HCT116 (cell line): ENCODE measurements around the gene DNAH9. TPM values are rescaled to one million over a fixed set of nuclear protein-coding genes. Genes with fewer than 3 reads are reported as not detected.

ENCODE experiments used
- ATAC-seq: fragments of 200-7000 bp; cut with Tn5 transposase; 2 replicates; pipeline ENCODE4 v1.9.1; 2020; ENCODE audit warnings: mild to moderate bottlenecking, moderate library complexity
- BruUV-seq: library from RNA; stranded (reverse); fragments of 400-500 nt; replicated peaks from 2 replicates; lab custom pipeline; 2021; lab: Mats Ljungman, UMichigan
- CTCF ChIA-PET: fragments of 300-600 bp; sonication (Branson Sonifier 250); formaldehyde crosslinking; loops from one replicate; lab custom pipeline; 2021; ENCODE audit warnings: antibody characterized with exemption; lab: Charles Lee
- POLR2A ChIA-PET: fragments of 300-600, 350-600 bp; sonication (Branson Sonifier 250); formaldehyde crosslinking; loops from one replicate; lab custom pipeline; 2021; ENCODE audit warnings: antibody characterized with exemption; lab: Charles Lee
- RAD21 ChIA-PET, 2 experiments: fragments of 300-600 bp; sonication (Branson Sonifier 250); formaldehyde crosslinking; loops; one replicate each; lab custom pipeline; 2023; ENCODE audit warnings: low total read pairs in 2 of 2; ENCODE audit not compliant: uncharacterized antibody in 2 of 2, unreplicated experiment in 2 of 2, low non-redundant PET in 1 of 2; lab: Charles Lee
- DNase-seq: peaks from one replicate; pipeline ENCODE4 v3.0.0-alpha.2; 2010; ENCODE audit warnings: low read depth, low spot score
- H2AFZ ChIP-seq: fragments of 200-600 bp; shearing (Covaris generic), sonication (generic); 2 replicates; pipeline ENCODE4 v1.6.1; 2017; ENCODE audit warnings: low read depth, mixed run types, mixed read lengths, antibody characterized with exemption, low read length; ENCODE audit not compliant: poor library complexity, severe bottlenecking
- H3K27ac ChIP-seq: 2 replicates; pipeline ENCODE4 v1.5.1; 2012; ENCODE audit warnings: low read depth, low read length
- H3K27me3 ChIP-seq: fragments of 200-600 bp; sonication (generic); 2 replicates; pipeline ENCODE4 v1.6.1; 2016; ENCODE audit warnings: mixed run types, low read length, mixed read lengths; ENCODE audit not compliant: insufficient read depth
- H3K36me3 ChIP-seq, 2 experiments: fragments of 200-500 bp in 1 of 2; fragments of 200-600 bp in 1 of 2; sonication (Bioruptor generic) in 1 of 2; sonication (generic) in 1 of 2; 2 replicates each; pipeline versions ENCODE4 v1.5.1 to v1.6.1; 2014 to 2016; ENCODE audit warnings: low read length in 2 of 2, inconsistent platforms in 1 of 2, mixed read lengths in 1 of 2, mixed run types in 1 of 2; ENCODE audit not compliant: insufficient read depth in 2 of 2, control insufficient read depth in 1 of 2
- H3K4me1 ChIP-seq, 2 experiments: fragments of 200-600 bp in 1 of 2; sonication (generic) in 1 of 2; 2 replicates each; pipeline versions ENCODE4 v1.5.1 to v1.6.1; 2012 to 2017; ENCODE audit warnings: low read length in 2 of 2, inconsistent platforms in 1 of 2, mild to moderate bottlenecking in 1 of 2, mixed read lengths in 1 of 2, mixed run types in 1 of 2, moderate library complexity in 1 of 2; ENCODE audit not compliant: insufficient read depth in 2 of 2, control insufficient read depth in 1 of 2
- H3K4me2 ChIP-seq: fragments of 200-600 bp; sonication (generic); 2 replicates; pipeline ENCODE4 v1.6.1; 2017; ENCODE audit warnings: mixed run types, low read length, mixed read lengths
- H3K4me3 ChIP-seq, 2 experiments: fragments of 200-600 bp in 1 of 2; sonication (generic) in 1 of 2; replicated peaks in 1 of 2; 2 replicates each; pipeline ENCODE4 v1.5.1; 2011 to 2016; ENCODE audit warnings: low read length in 2 of 2, control low read depth in 1 of 2, low read depth in 1 of 2, mild to moderate bottlenecking in 1 of 2, mixed read lengths in 1 of 2, mixed run types in 1 of 2
- H3K79me2 ChIP-seq: fragments of 200-600 bp; sonication (generic); 2 replicates; pipeline ENCODE4 v1.6.1; 2017; ENCODE audit warnings: mild to moderate bottlenecking, mixed run types, low read length, moderate library complexity, mixed read lengths; ENCODE audit not compliant: insufficient read depth
- H3K9ac ChIP-seq: fragments of 200-600 bp; sonication (generic); 2 replicates; pipeline ENCODE4 v1.6.1; 2016; ENCODE audit warnings: low read length, mixed read lengths
- H3K9me2 ChIP-seq: fragments of 200-600 bp; sonication (generic), shearing (Covaris generic); 2 replicates; pipeline ENCODE4 v1.6.1; 2017; ENCODE audit warnings: mixed run types, mild to moderate bottlenecking, moderate library complexity; ENCODE audit not compliant: insufficient read depth
- H3K9me3 ChIP-seq, 2 experiments: fragments of 200-500 bp in 1 of 2; fragments of 200-600 bp in 1 of 2; sonication (Bioruptor generic) in 1 of 2; sonication (generic) in 1 of 2; 2 replicates each; pipeline ENCODE4 v1.6.1; 2014 to 2017; ENCODE audit warnings: low read length in 2 of 2, mixed read lengths in 2 of 2, inconsistent platforms in 1 of 2, low read depth in 1 of 2, mild to moderate bottlenecking in 1 of 2, mixed run types in 1 of 2, moderate library complexity in 1 of 2; ENCODE audit not compliant: control insufficient read depth in 1 of 2, insufficient read depth in 1 of 2
- H4K20me1 ChIP-seq: fragments of 200-600 bp; sonication (generic), shearing (Covaris generic); 2 replicates; pipeline ENCODE4 v1.6.1; 2017; ENCODE audit warnings: mixed run types, mild to moderate bottlenecking, moderate library complexity; ENCODE audit not compliant: insufficient read depth
- CEBPB ChIP-seq: IDR thresholded peaks from 2 replicates; pipeline ENCODE4 v1.6.1; 2012; ENCODE audit warnings: low read depth
- CTCF ChIP-seq, 3 experiments: fragments of 200-600 bp in 1 of 3; sonication (generic) in 1 of 3; IDR thresholded peaks in 2 of 3; conservative IDR thresholded peaks in 1 of 3; 2 replicates each; pipeline ENCODE4 v1.5.1; 2012 to 2017; ENCODE audit warnings: low read depth in 2 of 3, low read length in 2 of 3, antibody characterized with exemption in 1 of 3, borderline replicate concordance in 1 of 3, control low read depth in 1 of 3, mild to moderate bottlenecking in 1 of 3, mixed read lengths in 1 of 3, mixed run types in 1 of 3, moderate library complexity in 1 of 3; ENCODE audit not compliant: insufficient read depth in 1 of 3
- ELF1 ChIP-seq: IDR thresholded peaks from 2 replicates; pipeline ENCODE4 v1.6.1; 2012; ENCODE audit warnings: low read depth, borderline replicate concordance
- EZH2 ChIP-seq: fragments of 200-600 bp; sonication (generic); IDR thresholded peaks from 2 replicates; pipeline ENCODE4 v1.6.1; 2017; ENCODE audit warnings: antibody characterized with exemption, mixed run types
- EZH2phosphoT487 ChIP-seq: fragments of 200-600 bp; IDR thresholded peaks from 2 replicates; pipeline ENCODE4 v1.6.1; 2018; ENCODE audit warnings: antibody characterized with exemption, borderline replicate concordance
- FOSL1 ChIP-seq: IDR thresholded peaks from 2 replicates; pipeline ENCODE4 v1.6.1; 2012; ENCODE audit warnings: low read depth
- JUND ChIP-seq: IDR thresholded peaks from 2 replicates; pipeline ENCODE4 v1.6.1; 2012
- MAX ChIP-seq: IDR thresholded peaks from 2 replicates; pipeline ENCODE4 v1.6.1; 2012
- POLR2AphosphoS5 ChIP-seq: IDR thresholded peaks from 2 replicates; pipeline ENCODE4 v1.6.1; 2011; ENCODE audit warnings: mild to moderate bottlenecking, low read depth, low read length, moderate library complexity
- SIN3A ChIP-seq: IDR thresholded peaks from 2 replicates; pipeline ENCODE4 v1.6.1; 2012; ENCODE audit warnings: low read depth
- SP1 ChIP-seq: IDR thresholded peaks from 2 replicates; pipeline ENCODE4 v1.6.1; 2012; ENCODE audit warnings: low read depth
- SRF ChIP-seq: IDR thresholded peaks from 2 replicates; pipeline ENCODE4 v1.6.1; 2012; ENCODE audit warnings: low read depth
- TCF7L2 ChIP-seq: IDR thresholded peaks from 2 replicates; pipeline ENCODE4 v1.7.0; 2011; ENCODE audit warnings: borderline replicate concordance, inconsistent platforms; ENCODE audit not compliant: insufficient read depth, insufficient read length; ENCODE audit errors: extremely low read depth
- YY1 ChIP-seq: IDR thresholded peaks from 2 replicates; pipeline ENCODE4 v1.6.1; 2011; ENCODE audit warnings: low read length, low read depth, moderate library complexity, mild to moderate bottlenecking; ENCODE audit not compliant: insufficient replicate concordance; ENCODE audit errors: extremely low read depth
- ZBTB33 ChIP-seq: IDR thresholded peaks from 2 replicates; pipeline ENCODE4 v1.6.1; 2011; ENCODE audit warnings: mild to moderate bottlenecking, low read length, moderate library complexity; ENCODE audit not compliant: insufficient replicate concordance; ENCODE audit errors: extremely low read depth
- ZFX ChIP-seq: fragments of 450-650 bp; IDR thresholded peaks from 2 replicates; pipeline ENCODE4 v1.6.1; 2017
- ZNF274 ChIP-seq: fragments of 200-500 bp; sonication (Bioruptor generic); IDR thresholded peaks from 2 replicates; pipeline ENCODE4 v1.6.1; 2014; ENCODE audit warnings: mild to moderate bottlenecking, low read depth, low read length, inconsistent platforms
- intact Hi-C: fragments of 100-400 bp; cut with micrococcal nuclease; formaldehyde crosslinking; loops from 2 replicates; pipeline ENCODE4 v1.10.0; 2022
- total RNA-seq: library from RNA; stranded (reverse); gene quantifications from one replicate; pipeline ENCODE4 v1.2.1, GENCODE V29; 2021; ENCODE audit not compliant: unreplicated experiment

Gene DNAH9
- total RNA-seq, 1 experiment from 2014 or later: not detected

GRCh38 chr17:11986179-11986941 lies 388.1 kb downstream of the DNAH9 start:
- CTCF ChIA-PET: interaction anchor here (1.1 to 1.5 kb wide), 5 partner anchors 11 to 342 kb away, joined by 4 to 5 read pairs (median 4); partner anchors contain the start of gene ZNF18
- TF ChIP-seq SRF: no peak
- TF ChIP-seq SIN3A: no peak
- no peak for TF ChIP-seq EZH2phosphoT487
- TF ChIP-seq ZNF274: no peak
- TF ChIP-seq YY1: no peak
- no peak for TF ChIP-seq EZH2
- TF ChIP-seq POLR2AphosphoS5: no peak
- no peak for TF ChIP-seq FOSL1
- no peak for TF ChIP-seq ZBTB33
- no peak for TF ChIP-seq CEBPB
- TF ChIP-seq ELF1: no peak
- TF ChIP-seq MAX: no peak
- TF ChIP-seq JUND: no peak
- no peak for TF ChIP-seq CTCF (IDR thresholded peaks at IDR 0.05 in 2 of 3, conservative IDR thresholded peaks at IDR 0.05 in 1 of 3; ENCODE audit: borderline replicate concordance in 1 of 3, insufficient read depth in 1 of 3, low read depth in 2 of 3, low read length in 2 of 3)
- no peak for TF ChIP-seq TCF7L2
- no peak for TF ChIP-seq ZFX
- TF ChIP-seq SP1: no peak
- DNase-seq: no peak
- Histone ChIP-seq H4K20me1 (no peaks in the 10 kb centered on the region; the same call in 1 of the 2 replicates), H3K9me2 (no peaks in the 10 kb centered on the region), H3K79me2 (no peaks in the 10 kb centered on the region), H3K9ac (no peak overlapping the region), H3K4me3 (no peak overlapping the region), H3K4me1 (no peaks in the 10 kb centered on the region), H2AFZ (no peak overlapping the region), H3K4me2 (no peak overlapping the region), H3K36me3 (peaks cover 0 to 7% of the 10 kb centered on the region in 2 experiments; a peak in 1 of 4 replicates), H3K27me3 (no peaks in the 10 kb centered on the region), H3K9me3 (no peaks in the 10 kb centered on the region), H3K27ac (no peak overlapping the region)
- intact Hi-C loops: loop anchor here (5.0 to 10.0 kb wide), 2 partner anchors 342 to 1249 kb away; no protein-coding TSS in a partner anchor
- RAD21 ChIA-PET: interaction anchor here in 1 of 2 experiments (0.9 kb wide), 1 partner anchor 1111 kb away, joined by 3 read pairs; no protein-coding TSS in a partner anchor
- no peak for ATAC-seq
- BruUV-seq: no TSS peak
- POLR2A ChIA-PET: interaction anchor here (1.9 kb wide), 1 partner anchor 11 kb away, joined by 4 read pairs; the partner anchor contains the start of gene ZNF18
